Cerebellar cortex (tissue), 1 donor: Measurements from ENCODE around the gene CDR2.
A peak's percentile ranks its signal among the peaks of the same experiment; 100 is the strongest.
"Not testable (repeated sequence)": the region's sequence is repeated elsewhere in the genome, so short reads cannot be mapped to it uniquely, and the experiment has no call there.

Source experiments
- DNase-seq: peaks from one replicate; pipeline ENCODE4 v3.0.0-alpha.2; 2015; ENCODE audit warnings: low spot score

Gene CDR2

GRCh38 chr16:22375963-22376640, 1.7 kb upstream of the CDR2 start:
- DNase-seq: no peak

DNA sequence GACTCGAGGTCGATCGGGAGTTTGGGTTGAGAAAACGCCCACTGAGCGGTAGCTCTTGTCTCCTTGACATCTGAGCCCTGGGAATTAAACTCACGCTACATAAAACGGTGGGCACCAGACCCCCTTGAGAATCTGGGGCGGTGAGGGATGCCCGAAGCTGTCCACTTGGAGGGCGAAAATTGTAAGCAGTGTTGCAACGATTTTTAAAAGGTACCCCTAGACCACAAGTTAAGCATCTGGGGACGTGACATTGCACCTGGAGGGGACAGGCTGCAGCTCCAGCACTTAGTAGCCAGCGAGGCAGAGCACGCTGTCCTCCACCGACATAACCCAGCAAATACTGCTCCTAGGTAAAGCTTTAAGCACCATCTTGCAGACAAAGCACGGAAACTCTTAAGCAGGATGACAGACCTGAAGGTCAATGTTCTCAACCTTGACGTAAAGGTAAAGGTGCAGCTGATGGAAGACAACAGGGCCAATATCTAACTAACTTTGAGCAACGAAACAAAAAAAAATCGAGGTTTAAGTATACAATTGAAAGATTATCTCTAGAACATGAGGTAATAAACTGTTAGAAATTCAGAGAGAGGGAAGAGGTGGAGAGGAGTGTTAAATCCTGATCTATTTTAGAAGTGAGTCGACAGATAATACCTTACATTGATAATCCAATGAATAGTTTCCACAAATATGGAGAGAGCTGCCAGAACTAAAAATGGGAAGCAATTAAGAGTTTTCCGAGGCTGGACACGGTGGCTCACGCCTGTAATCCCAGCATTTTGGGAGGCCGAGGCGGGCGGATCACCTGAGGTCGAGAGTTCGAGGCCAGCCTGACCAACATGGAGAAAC, 921 bp upstream of the CDR2 start:
- DNase-seq: peak; percentile 36

DNA sequence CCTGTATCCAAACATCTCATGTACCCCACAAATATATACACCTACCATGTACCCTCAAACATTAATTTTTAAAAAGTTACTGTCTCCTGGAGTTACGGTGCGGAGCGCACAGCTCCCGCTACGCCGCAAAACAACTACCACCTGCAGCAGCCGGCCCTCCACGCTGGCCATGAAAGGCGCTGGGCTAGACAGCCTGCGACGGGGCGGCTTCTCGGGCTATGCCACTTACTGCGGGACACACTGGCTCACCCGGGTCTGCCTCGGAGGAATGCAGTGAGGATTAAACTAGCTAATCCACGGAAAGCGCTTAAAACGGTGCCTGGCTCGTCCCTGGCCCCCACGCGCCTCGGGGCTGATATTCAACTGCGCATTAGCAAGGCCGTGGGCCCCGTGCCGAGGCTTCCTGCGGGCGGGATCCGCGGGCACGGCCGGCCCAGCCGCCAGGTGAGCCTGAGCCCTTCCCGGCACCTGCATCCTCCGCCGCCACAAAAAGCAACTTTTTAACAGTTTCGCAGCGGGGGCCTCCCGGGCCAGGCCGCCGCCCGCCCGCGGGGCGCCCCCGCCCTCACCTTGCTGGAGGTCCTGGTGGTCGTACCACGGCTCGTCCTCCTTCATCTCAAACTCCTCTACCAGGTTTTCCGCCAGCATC, 633 bp downstream of the CDR2 start:
- peak; percentile 24 for DNase-seq

- no peak for DNase-seq
Observed at GRCh38 chr16:22372882-22373661, 1.3 kb downstream of the CDR2 start.

- no peak for DNase-seq
Observed at GRCh38 chr16:22370038-22370820, 4.2 kb downstream of the CDR2 start.

DNA sequence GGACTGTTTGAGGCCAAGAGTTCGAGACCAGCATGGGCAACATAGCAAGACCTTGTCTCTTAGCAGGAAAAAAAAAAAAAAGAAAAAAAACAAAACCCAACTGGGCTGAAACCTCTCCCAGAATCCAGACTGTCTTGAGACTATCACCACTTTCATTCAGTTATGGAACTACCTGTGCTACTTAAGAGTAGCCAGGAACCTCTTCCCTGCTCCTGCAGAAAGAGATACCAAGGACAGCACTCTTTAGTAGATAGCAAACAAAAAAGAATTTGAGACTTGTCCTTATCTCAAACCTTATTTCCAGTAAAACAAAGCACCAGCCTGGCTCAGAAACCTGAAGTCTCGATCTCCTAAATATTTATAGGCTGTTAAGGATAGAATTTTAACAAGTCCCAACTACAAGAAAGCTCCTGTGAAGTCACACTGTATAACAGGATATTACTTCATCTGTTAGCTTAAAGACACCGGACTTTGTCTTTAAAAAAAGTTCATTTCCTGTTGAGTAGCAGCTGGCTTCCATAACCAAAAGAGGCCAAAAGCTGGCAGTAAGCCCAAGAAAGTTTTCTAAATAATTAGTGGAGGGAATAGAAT, 5.1 kb downstream of the CDR2 start:
- no peak for DNase-seq

GRCh38 chr16:22368200-22368826, 6.1 kb downstream of the CDR2 start:
- DNase-seq: not testable (repeated sequence)

- DNase-seq: no peak
Observed at GRCh38 chr16:22366889-22367288, 7.5 kb downstream of the CDR2 start.

- DNase-seq: no peak
Observed at GRCh38 chr16:22366371-22366770, 8.0 kb downstream of the CDR2 start.

- DNase-seq: no peak
Observed at GRCh38 chr16:22364241-22364640, 10.2 kb downstream of the CDR2 start.

GRCh38 chr16:22360963-22361659, 13.3 kb downstream of the CDR2 start:
- no peak for DNase-seq

- DNase-seq: no peak
Observed at GRCh38 chr16:22359679-22360078, 14.7 kb downstream of the CDR2 start.

DNA sequence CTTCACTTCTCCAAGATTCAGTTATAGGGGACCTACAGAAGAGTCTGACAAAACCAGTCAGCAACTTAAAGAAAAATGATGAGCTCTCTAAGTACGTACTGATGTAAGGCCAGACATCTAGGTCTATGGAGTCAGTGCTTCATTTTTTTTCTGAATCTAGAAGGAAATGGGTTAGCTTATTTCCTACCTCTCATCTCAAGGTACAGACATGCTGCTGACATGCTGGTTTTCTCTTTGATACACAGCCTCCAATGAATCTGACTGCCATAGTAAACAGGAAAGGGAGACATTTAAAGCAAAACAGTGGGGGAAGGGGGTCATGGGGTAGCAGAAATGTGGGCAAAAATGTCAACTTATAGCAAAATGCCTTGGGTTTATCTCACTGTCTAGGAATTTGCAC, 16.4 kb downstream of the CDR2 start:
- DNase-seq: no peak

DNA sequence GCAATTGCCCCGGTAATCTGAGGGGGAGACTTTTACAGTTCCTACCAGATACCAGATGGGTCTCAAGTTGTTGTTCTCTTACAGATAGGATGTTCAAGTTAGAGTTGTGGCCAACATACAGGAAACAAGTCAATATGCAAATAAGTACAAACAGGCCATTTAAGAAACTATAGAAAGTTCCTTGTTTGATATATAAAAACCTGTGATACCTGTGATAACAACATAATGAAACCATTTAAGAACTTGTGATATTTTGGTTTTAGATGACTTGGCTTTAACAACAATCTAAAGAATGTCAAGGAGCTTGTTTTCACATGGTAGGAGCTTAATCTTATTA, 16.8 kb downstream of the CDR2 start:
- DNase-seq: no peak

GRCh38 chr16:22356930-22357634, 17.3 kb downstream of the CDR2 start:
- DNase-seq: no peak

- no peak for DNase-seq
Observed at GRCh38 chr16:22355487-22355908, 18.9 kb downstream of the CDR2 start.

DNA sequence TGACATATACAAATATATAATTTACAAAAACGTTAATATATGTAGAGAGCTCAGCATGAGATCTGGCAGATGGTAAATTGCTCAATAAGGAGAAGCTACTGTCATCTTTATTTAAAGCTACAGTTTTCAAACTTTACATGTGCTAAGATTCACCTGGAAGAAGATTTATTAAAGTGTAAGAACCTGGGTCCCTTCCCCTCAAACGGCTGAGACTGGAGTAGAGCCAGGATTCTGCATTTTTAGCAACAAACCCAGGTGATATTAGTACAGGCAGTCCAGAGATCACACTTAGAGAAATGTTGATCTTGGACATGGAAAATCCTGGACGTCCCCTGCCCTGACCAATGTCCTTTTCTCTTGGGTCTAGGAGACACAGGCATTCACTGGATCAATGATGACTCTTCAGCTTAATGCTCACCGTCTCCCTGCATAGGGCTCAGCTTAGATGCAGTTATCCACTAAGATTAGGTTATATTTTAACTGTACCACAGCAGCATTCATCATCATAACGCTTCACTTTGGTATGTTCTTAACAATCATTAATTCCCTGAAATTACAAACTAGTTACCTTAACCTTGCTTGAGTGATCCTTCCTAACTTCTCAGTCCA, 20.4 kb downstream of the CDR2 start:
- no peak for DNase-seq

DNA sequence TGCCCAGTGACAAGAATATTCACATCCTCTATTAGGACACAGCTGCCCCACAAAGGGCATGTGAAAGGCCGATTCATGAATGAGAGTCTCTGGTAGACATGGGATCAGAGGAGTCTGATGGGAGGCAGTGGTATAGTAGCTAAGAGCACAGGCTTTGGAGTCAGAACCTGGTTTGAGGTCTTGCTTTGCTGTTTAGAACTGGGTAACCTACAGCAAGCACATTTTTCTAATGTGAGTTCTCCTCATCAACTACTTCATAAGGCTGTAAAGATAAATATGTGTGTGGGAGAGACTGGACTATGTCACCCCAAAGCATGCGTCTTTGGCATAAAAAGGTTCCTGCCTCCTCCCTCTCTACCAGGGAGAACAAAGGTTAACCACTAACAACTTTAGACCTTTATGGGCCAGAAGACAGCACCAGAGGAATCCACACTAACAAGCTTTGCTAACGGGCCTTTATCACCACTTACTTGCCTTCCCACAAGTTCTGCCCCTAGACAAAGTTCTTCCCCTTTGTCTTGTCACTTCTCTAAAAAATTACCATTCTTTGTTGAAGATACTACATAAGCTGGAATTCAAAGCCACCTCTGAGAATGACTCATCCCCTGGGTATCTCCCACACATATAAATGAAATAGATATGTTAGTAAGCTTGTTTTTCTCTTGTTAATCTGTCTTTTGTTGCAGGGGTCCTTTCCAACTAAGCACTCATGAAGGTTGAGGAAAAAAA, 21.1 kb downstream of the CDR2 start:
- DNase-seq: no peak
